Measurements from ENCODE around the gene SERTAD2.

SERTAD2 gene

DNA sequence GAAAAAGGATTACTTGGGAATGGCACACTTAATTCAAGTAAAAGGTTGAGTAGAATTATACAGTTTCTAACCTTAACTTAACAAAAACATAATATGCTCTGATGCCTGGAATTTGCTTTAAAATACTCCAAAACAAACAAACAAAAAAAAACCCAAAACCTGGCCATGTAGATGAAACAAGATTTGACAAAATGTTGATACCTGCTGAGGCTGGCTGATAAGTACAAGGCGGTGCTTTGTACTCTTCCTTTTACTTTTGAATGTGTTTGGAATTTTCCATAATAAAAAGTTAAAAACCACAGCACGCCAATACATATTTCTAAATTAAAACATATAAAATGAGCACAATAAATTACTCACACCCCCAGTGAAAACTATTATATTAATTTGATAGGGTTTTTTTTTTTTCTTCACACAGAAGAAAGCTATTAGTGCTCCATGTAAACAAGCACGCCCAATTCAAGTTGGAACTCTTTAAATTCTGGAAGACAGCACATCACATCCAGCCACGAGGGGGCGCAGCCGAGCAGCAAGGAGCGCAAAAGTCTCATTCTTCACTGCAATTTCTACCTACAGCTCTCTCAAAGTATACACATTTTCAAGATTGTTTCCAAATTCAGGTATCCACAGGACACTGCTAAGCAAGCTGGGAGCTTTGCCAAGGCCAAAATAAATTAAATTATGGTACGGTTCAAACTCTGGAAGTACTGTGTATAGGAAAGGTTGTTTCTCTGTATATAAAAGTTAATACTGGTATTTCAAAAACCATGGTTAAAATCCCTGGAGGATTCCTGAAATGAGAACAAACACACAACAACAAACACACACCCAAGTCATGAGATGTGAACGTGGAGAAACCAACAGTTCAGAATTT, 7.5 kb downstream of the SERTAD2 start:
- DNase-seq: peak; percentile 87 to 89

DNA sequence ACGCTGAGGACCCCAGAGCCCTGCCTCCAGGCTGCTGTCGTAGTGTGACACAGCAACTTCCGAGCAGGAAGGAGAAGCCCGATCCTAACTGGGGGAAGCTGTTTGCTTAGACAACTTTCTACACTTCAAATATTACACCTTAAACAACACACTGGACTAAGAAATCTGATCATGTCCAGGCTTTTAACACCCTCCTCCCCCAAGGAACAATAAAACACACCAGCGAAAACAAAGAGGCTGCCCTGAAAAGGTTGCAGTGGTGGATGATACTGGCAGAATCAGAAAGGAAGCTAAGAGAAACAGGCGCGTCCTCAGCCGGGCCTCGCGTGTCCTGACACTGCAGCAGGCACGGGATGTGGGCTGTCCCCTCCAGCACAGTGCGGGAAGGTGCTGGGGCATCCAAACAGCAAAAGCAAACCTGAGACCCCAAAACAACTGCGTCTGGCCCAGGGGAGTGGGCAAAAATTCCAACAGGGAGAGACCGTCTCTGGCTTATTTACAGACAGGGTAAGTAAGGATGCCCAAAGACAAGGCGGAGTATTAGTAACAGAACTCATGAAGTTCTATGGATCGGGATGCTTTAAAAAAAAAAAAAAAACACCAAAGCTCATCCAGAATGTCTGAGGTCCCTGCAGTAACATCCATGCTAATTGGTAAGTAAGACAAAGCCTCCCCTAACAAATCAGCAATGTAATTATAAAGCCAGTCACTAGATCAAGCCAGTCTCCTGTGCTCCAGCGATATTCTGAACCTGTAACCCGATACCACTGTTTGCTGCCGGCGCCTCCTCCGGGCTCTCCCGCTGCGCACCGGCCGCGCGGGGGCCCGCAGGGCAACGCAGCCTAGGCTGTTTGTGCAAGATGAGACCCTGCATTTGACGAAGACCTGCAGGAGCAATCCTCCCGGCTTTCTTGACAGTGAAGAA, 9.0 kb downstream of the SERTAD2 start:
- no peak for DNase-seq

DNA sequence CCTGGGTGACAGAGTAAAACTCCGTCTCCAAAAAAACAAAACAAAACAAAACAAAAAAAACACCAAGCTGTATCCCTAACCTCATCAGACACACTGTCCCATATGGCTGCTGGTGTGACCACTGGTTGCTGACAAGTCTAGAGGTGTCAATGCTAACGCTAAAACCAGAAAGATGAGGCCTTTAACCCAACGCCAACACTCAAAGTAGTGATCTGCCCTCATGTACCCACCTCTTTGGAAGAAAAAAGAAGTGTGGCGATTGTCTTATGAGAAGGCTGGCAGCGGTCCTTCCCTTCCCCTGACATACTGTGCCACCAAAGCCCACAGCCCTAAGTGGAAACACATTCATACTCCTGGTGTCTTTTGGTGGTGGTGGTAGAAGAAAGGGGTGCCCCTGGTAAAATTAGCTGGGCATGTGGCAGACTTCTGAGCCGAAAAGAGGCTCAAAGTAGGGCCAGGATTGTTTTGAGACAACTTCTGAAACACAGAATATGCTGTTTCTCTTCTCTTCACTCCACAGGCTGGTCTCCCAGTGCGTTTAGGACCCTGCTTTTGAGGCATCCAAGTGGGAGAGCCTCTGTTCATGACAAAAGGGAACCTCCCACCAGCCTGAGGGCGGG, 9.8 kb downstream of the SERTAD2 start:
- no peak for DNase-seq

DNA sequence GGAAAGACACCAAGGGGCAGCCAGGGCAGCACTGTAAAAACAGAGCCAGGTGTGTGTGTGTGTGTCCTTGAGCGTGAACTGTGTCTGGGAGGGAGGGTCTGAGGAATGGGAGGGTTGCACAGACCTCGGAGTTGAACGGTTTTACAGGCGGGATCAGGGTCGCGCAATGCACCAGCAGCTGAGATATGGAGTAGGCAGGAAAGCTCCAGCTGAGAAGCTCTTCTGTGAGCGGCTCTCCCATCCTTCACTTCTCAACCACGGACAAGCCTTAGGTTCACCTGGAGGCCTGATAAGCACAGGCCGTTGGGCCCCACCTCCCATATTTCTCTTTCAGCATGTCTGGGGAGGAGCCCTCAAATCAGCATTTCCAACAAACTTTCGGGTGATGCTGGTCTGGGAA, 12.1 kb downstream of the SERTAD2 start:
- no peak for DNase-seq

DNA sequence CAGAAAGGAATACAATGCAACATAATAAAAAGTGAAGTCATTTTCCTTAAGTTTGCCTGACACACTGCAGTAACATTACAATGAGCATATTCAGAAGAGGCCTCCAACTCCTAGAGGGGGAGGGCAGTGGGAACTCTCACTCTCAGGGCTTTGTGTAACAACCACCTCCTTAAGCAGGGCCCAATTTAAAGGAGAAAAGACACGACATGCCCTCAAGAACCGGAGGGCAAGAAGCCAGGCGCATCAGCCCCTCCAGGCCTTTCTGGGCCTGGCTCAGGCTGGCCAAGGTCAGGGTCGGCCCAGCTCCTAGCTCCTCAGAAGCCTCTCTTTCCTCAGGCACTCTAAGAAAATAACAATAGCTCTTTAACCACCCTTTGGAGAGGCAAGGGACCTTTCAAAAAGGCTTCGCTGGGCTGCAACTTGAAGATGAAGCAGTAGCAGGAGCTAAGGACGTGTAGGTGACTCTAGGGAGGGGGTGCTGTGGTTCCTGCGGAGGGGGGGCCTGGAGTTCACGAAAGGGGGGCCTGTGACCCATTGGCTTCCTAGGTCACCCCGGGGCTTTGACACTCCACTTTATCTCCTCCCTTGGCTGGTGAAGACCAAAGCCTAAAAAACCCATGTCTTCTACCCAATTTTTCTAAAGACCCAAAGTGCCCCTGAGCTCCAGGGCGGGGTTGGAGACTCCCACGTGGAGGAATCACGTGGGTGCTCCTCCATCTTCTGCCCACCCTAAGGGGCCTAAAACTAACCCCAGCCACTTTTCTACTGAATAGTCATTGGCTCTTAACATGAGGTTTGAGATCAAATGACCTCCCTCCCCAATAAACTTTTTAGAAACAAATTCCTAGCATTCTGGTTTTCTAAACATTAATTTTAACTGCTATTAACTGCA, 13.3 kb downstream of the SERTAD2 start:
- DNase-seq: no peak

DNA sequence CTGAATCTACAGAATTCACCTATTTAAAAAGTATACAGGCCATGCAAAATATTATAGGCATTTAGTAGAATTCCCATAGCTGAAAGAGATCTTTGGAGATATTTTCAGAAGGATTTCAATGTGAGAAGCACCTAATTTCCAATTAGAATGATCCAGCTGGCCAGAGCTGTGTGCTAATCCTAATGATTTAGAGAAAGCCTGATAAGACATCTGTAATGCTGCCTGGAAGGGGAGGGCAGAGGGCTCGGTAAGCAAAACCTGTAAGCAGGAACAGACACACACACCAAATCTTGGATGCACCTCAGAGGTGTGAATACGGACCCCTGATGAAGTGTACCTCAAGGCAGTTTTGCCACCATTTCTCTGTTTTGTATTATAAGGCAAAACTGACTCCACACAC, 14.0 kb downstream of the SERTAD2 start:
- DNase-seq: no peak

DNA sequence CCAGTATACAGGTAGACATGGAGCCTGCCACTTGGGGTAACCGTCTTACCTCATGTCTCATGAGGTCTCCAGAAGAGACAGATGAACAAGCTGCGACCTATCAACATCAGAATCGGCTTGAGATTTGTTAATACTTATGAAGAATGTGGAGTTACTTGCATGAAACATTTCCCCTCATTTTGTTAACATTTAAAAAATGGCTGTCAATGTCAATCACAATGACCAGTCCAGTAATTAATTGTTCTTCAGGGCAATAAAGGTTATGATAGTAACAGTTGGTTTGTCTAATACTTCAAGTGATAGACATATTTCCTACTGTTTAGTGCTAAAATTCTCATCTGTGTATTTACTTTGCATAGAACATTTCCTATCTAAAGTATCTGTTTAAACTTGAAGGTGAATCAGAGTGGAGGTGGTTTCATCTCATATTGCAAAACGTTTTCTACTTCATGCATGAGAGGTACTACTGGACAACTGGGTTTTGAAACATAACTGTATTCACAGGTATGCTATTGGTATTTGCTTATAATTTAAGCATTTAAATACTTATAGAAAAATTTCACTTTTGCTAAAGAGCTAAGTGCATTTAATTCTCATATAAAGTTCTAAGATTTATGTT, 15.1 kb downstream of the SERTAD2 start:
- DNase-seq: no peak

DNA sequence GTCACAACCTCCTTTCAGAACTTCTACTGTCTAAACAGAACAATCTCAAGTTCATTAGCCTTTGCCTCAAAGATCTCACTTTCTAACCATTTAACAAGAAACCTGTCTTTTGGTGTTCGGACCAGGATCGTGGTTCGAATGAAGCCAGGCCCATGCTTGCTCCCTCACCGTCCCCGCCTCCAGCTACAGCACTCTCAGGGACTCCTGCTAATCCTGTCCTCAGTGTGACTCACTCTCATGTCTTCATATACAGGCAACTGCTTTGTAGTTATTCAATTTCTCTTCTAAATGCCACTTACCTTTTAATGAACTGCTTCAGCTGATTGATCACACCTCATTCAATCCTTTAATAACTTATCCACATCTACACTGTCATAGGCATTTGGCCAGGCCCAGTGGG, 15.8 kb downstream of the SERTAD2 start:
- DNase-seq: no peak

DNA sequence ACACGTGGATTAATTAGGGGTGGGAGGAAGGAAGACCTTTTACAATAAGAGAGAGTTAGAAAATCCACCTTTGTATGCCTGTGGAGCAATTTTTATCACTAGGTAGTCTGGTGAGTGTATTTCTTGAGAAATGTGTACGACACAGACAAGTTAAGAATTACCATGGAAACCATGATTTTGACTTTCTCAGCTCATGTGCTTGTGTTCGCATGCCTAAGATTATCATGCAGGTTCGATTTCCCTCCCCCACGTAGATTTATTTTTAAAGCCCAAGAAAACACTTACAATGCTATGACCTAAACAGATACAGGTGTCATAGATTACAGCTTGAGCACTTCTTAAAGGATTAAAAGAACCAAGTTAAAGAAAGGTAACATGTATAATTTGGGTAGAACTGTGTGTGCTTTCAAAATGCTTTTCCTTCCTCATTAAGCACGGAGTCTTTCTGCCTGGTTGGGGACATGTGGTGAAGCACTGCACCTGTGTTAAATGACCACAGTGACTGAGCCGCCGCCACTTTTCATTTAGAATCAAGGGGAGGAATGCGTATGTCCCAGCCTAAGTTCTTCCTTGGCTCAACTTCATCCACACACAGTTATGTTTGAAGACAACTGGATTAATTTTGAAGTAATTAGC, 16.6 kb downstream of the SERTAD2 start:
- no peak for DNase-seq

DNA sequence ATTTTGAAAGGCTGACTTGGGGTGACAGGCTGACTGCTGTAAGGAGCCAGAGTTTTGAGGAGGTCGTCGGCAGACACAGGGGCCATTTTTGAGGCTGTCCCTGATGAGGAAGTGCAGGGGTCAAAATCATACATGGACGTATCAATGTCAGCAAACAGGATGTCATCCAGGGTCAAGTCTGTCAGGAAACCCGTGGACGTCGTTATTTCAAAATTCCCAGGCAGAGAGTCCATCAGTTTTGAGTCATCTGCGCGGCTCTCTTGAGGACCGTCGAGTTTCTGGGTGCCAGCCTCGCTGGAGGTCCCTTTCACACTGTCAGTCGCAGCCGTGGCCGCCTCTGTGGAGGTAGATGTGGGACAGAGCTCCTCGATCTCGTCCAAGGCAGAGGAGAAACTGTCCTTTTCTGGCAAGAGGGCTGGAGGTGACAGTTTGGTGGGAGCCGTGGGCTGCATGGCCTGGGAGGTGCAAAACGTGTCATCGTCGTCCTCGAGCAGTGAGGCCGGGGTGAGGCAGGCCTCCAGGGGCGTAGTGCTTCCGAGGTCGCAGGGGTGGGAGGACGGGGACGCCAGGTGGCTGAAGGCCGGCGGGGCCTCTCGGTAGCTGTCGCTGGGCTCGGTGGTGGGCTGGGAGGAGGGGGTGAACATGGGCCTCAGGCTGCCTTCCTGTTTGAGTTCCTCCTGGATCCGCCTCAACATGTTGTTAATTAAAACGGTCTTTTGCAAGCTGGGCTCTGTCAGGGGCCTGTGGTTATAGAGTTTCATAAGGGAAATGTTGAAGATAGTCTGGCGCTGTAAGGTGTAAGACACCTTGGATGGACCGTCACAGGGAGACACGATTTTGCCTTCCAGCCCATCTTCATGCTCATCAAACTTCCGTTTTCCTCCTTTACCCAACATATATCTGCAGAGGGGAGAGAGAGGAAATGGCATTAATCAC, 17.5 kb downstream of the SERTAD2 start:
- no peak for DNase-seq

DNA sequence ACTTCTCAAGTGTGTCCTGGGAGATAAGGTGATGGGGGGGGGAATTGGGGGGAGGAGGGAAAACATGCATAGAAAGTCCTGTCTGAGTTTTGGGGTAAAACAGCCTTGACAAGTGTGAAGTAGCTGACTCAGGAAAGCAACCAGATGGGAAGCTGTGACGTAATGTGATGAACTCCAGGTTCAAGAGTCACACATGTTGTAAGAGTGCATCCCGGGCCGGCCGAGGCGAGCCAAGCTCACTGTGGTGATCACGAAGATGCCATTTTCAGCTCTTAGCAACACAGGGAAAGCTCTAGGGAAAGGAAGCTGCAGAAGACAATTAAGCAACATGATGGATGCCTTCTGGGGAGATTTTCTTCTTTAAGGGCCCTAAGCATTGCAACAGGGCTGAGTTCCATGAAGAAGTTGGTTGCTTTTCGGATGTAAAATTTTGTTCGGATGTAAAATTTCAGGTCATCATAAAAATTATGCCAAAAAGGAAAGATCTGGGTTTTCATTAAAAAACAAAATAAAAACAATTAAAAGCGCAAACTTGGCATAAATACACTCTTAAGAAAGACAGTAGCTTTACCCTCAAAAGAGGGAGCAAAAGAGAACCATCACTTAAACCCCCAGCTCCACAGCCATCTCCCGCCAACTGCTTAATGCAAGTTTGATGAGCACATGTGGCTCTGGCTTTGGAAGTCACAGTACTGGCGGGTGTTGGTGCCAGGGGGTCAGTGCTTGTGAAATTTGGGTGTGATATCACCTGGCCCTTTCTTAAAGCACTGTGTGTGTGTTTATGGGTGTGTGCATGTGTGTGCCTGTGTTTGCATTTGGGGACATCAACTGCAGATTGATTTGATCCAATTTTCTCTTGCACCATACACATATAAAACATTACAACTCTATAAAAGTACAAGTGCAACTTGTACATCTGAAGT, 19.1 kb downstream of the SERTAD2 start:
- DNase-seq: no peak

DNA sequence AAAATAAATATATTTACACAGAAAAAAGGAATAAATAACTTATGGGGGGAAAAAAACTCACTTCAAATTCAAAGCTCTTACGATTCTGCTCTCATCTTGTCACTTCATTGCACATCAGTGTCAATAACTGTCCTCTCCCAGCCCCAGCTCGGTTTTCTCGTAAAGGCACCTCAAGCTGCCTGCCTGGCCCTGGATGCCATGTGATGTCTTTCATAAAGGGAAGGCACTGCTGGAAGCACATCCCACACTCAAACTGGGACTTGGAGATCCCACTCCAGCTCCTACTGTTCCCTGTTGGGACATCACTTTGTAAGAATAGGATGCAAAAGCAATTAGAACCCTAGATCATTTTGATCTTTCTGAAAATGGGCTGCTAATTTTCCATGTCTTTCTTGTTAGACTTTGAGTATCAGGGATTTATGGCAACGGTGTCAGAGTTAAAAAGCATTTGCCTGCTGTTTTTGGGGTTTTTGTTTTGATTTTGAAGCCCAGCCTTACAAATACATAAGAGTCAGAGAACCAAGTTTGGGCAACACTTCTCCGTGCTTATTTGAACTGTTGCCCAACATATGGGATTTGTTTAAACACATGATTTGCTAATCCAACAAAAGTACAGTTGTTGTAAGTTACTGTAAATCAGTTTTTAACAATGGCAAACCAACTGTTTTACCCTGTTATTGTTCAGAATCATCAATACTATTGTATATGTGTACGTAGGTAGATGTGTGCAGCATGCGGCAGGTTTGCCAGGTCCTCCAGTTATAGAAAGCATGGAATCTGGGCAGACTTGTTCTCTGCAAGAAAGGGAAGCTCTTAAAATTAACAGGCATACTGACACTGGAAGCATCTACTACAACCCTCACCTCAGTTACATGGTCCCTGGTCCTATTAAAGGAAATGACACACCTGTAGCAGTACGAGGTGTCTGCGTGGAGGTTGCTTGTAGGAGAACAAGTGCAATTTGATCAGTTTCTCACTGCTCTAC, 20.6 kb downstream of the SERTAD2 start:
- no peak for DNase-seq

DNA sequence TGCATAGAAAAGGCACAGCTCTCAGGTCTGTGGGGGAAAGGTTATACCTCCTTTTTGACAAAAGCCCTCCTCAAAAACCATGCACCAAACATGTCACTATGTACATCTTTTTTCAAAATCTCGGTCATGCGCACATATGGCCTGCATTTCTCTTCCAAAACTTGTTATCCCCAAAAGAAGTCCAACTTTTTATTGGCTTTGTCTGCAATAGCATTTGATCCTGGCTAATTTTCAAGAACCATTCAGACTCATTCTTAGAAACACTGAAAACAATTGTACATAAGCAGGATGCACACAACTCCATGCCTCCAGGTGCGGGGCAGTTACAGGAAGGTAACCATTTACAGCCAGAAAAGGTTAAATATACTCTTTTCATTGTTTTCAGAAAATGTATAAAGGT, 21.9 kb downstream of the SERTAD2 start:
- no peak for DNase-seq

DNA sequence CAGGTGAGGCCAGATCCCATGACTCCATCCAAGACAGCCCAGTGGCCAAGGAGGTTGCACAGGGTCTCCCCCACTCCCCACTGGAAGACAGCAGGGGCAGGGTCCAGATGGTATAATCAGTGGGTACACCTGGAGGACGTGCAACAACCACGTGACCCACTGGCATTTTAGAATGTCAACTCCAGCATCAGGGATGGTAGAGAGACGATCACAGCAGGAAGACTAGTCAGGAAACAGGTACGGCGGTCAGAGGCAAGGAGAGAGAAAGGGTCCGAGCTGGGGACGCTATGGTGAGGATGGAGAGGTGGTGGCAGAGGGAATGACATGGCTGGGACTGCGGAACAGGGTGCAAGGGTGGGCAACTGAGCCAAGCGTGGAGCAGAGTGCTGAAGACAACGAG, 23.0 kb downstream of the SERTAD2 start:
- DNase-seq: no peak

DNA sequence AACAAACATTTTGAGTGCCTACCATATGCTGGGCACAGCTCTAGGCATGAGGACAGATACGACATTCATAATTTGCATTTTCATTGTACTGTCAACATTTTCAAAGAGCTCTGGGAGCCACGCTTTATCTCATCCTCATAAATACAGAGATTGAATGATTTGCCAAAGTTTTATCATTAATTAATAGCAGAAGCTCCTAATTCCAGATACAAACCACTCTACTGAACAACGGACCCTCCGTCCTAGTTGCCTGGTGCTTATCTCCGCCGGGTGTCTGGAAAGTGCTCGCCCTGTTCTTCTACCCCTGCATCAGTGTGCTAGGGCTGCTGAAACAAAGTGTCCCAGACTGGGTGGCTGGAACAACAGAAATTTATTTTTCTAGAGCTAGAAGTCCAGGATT, 23.8 kb downstream of the SERTAD2 start:
- no peak for DNase-seq

DNA sequence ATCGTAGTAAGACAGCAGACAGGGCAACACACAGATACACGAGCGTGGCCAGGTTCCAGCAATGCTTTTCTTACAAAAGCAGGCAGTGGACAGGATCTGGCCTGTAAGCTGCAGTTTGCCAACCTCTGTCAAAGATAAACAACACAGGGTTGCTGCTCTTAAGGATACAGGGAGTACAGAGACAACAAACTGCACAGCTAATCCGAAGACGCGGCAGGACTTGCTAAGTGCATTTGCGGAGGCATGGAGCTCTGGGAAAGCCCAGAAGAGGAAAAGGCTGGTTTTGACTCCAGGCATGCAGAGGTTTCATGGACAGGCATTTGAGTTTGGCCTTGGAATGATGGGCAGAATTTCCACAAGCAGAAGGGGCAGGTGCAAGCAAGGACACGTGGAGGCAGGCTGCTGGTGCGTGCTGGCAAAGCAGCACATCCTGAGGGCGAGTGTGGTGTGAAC, 24.4 kb downstream of the SERTAD2 start:
- no peak for DNase-seq
